Left cardiac atrium (tissue), 4 donors: ENCODE results near the gene LIX1. TPM values are rescaled to one million over a fixed set of nuclear protein-coding genes. Genes with fewer than 3 reads are reported as not detected.
A peak's percentile ranks its signal among the peaks of the same experiment; 100 is the strongest.

ENCODE experiments used
- ATAC-seq, 2 donors: fragments of 200-7000 bp; cut with Tn5 transposase; one replicate each; pipeline ENCODE4 v1.9.1; 2020; ENCODE audit warnings: mild to moderate bottlenecking in 2 of 2, moderate library complexity in 2 of 2
- DNase-seq: peaks from one replicate; pipeline ENCODE4 v3.0.0-alpha.2; 2020
- intact Hi-C, 2 donors: fragments of 100-400 bp; cut with DNase I; formaldehyde crosslinking; loops; one replicate each; pipeline versions ENCODE4 v1.14.1 to v1.15.1; 2022 to 2023
- total RNA-seq, 2 donors: library from RNA; stranded (reverse); fragmentation: NEBNext Ultra II Directional; extraction: Animal tissue kit (Norgen Biotek cat#: 25700); gene quantifications; one replicate each; pipeline ENCODE4 v1.2.1, GENCODE V29; 2021
- donor health status: DM: no; HTN: yes; CAD: no.
- donor health status: DM: no; HTN: yes; CAD: no; lungs with severe emphysema.
- donor health status: DM: yes; HTN: yes; CAD: no.
- donor health status: Dilated cardiomyopathy.

LIX1 gene
- total RNA-seq, 2 donors from 2014 or later, result 0.15 to 0.16 TPM

- intact Hi-C loops, result loop anchor here in 1 of 2 donors (5.0 kb wide), 1 partner anchor 110 kb away; no protein-coding TSS in a partner anchor
- DNase-seq, result no peak
- ATAC-seq, result no peak
Measured at GRCh38 chr5:97047076-97047475, 95.3 kb downstream of the LIX1 start.

GRCh38 chr5:97046270-97046982 is 96.0 kb downstream of the LIX1 start:
- ATAC-seq, result no peak
- intact Hi-C loops, result loop anchor here in 1 of 2 donors (5.0 kb wide), 1 partner anchor 111 kb away; no protein-coding TSS in a partner anchor
- DNase-seq, result no peak

GRCh38 chr5:97044052-97044451 is 98.4 kb downstream of the LIX1 start:
- intact Hi-C loops, result loop anchor here in 1 of 2 donors (5.0 kb wide), 1 partner anchor 98 kb away; the partner anchor contains the start of gene LIX1
- ATAC-seq, result peak; percentile 77 to 80
- DNase-seq, result peak; percentile 30

- intact Hi-C loops, result loop anchor here (2.0 to 5.0 kb wide), 2 partner anchors 99 kb away; partner anchors contain the start of gene LIX1 (in 2 of the 2)
- no peak for DNase-seq
- peak in 1 of 2 donors; percentile 16 for ATAC-seq
Measured at GRCh38 chr5:97043511-97043910, 98.9 kb downstream of the LIX1 start.

- no peak for ATAC-seq
- intact Hi-C loops, result loop anchor here (2.0 to 5.0 kb wide), 2 partner anchors 99 to 100 kb away; partner anchors contain the start of gene LIX1 (in 2 of the 2)
- no peak for DNase-seq
Measured at GRCh38 chr5:97042996-97043395, 99.4 kb downstream of the LIX1 start.

Other genes starting within 250 kb of the LIX1 start
- gene LNPEP, start 206.5 kb downstream of the LIX1 start, total RNA-seq, result 10 to 100 TPM; 54.3 to 59.6 TPM
- gene RIOK2, start 40.6 kb upstream of the LIX1 start, total RNA-seq, result 10 to 100 TPM; 20.9 to 22.5 TPM